ENCODE data around the gene RPS6KL1. TPM values are rescaled to one million over a fixed set of nuclear protein-coding genes. Genes with fewer than 3 reads are reported as not detected.

The RPS6KL1 gene
- total and polyA plus RNA-seq, 4 donors, result 1.1 to 5.9 (median 3.8) TPM

- Histone ChIP-seq H3K27ac (ENCODE audit: low read depth in 1 of 2, low read length in 2 of 2) (peak overlapping the region in 1 of 2 donors; percentile 17), H3K4me1 (ENCODE audit: control insufficient read depth in 4 of 4, insufficient read depth in 4 of 4, low read length in 3 of 4) (peaks cover 0 to 5% (median 2%) of the 10 kb centered on the region in 4 donors), H3K9me3 (ENCODE audit: control insufficient read depth in 4 of 4, low read length in 3 of 4) (no peaks in the 10 kb centered on the region), H3K36me3 (ENCODE audit: control insufficient read depth in 4 of 4, insufficient read depth in 3 of 4, low read depth in 1 of 4, low read length in 3 of 4) (no peaks in the 10 kb centered on the region), H3K9ac (ENCODE audit: low read depth in 1 of 2, low read length in 2 of 2) (no peak overlapping the region), H3K4me3 (ENCODE audit: low read depth in 1 of 3, low read length in 3 of 3) (no peak overlapping the region), H3K27me3 (ENCODE audit: control insufficient read depth in 4 of 4, insufficient read depth in 4 of 4, low read length in 3 of 4) (no peaks in the 10 kb centered on the region)
- DNase-seq (ENCODE audit: low spot score), result no peak
- TF ChIP-seq, protein P1, sequence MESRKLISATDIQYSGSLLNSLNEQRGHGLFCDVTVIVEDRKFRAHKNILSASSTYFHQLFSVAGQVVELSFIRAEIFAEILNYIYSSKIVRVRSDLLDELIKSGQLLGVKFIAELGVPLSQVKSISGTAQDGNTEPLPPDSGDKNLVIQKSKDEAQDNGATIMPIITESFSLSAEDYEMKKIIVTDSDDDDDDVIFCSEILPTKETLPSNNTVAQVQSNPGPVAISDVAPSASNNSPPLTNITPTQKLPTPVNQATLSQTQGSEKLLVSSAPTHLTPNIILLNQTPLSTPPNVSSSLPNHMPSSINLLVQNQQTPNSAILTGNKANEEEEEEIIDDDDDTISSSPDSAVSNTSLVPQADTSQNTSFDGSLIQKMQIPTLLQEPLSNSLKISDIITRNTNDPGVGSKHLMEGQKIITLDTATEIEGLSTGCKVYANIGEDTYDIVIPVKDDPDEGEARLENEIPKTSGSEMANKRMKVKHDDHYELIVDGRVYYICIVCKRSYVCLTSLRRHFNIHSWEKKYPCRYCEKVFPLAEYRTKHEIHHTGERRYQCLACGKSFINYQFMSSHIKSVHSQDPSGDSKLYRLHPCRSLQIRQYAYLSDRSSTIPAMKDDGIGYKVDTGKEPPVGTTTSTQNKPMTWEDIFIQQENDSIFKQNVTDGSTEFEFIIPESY (IDR thresholded peaks at IDR 0.05), result no peak
- TF ChIP-seq TAF1 (conservative IDR thresholded peaks at IDR 0.05) (no peak), FOXA1 (IDR thresholded peaks at IDR 0.05) (no peak), HNF4G (IDR thresholded peaks at IDR 0.05) (no peak), SP1 (IDR thresholded peaks at IDR 0.05) (no peak)
- TF ChIP-seq, protein P2, sequence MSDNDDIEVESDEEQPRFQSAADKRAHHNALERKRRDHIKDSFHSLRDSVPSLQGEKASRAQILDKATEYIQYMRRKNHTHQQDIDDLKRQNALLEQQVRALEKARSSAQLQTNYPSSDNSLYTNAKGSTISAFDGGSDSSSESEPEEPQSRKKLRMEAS (IDR thresholded peaks at IDR 0.05), result no peak
- WGBS, result 54% methylated on average over 7 of the region's 7 CpGs
These were observed 7.2 kb downstream of the RPS6KL1 start for GRCh38 chr14:74915826-74916225.

DNA sequence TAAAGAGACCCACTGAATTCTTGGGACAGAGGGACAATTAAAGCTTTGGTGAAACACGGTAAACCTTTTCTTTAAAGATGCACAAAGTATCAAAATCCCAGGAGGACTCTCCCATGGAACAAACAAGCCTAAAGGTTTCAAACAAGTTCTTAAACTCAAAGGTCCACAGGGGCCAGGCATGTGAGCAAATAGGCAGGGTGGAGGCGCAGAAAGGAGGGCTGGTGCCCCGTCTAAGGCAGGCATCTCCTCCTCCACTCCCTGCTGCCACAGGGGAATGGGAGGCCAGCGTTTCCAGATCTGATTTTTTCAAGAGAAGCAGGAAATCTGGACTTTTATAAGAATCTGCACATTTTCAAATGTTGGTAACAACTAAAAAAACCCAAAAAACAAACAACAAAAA, 7.6 kb downstream of the RPS6KL1 start:
- Histone ChIP-seq H3K36me3 (ENCODE audit: control insufficient read depth in 4 of 4, insufficient read depth in 3 of 4, low read depth in 1 of 4, low read length in 3 of 4) (no peaks in the 10 kb centered on the region), H3K4me3 (ENCODE audit: low read depth in 1 of 3, low read length in 3 of 3) (no peak overlapping the region), H3K27me3 (ENCODE audit: control insufficient read depth in 4 of 4, insufficient read depth in 4 of 4, low read length in 3 of 4) (no peaks in the 10 kb centered on the region), H3K4me1 (ENCODE audit: control insufficient read depth in 4 of 4, insufficient read depth in 4 of 4, low read length in 3 of 4) (peaks cover 0 to 5% (median 2%) of the 10 kb centered on the region in 4 donors), H3K9ac (ENCODE audit: low read depth in 1 of 2, low read length in 2 of 2) (no peak overlapping the region), H3K9me3 (ENCODE audit: control insufficient read depth in 4 of 4, low read length in 3 of 4) (no peaks in the 10 kb centered on the region), H3K27ac (ENCODE audit: low read depth in 1 of 2, low read length in 2 of 2) (no peak overlapping the region)
- TF ChIP-seq EGR1 (IDR thresholded peaks at IDR 0.05; ENCODE audit: low read depth in 2 of 2), result no peak
- TF ChIP-seq NR2F2 (IDR thresholded peaks at IDR 0.05), result no peak
- 92% methylated on average over 4 of the region's 4 CpGs for WGBS
- no peak for DNase-seq (ENCODE audit: low spot score)

GRCh38 chr14:74913986-74914573, 9.0 kb downstream of the RPS6KL1 start:
- DNase-seq (ENCODE audit: low spot score), result no peak
- 46% methylated on average over 6 of the region's 6 CpGs for WGBS
- TF ChIP-seq HNF4A (conservative IDR thresholded peaks at IDR 0.05) (no peak), RXRA (IDR thresholded peaks at IDR 0.05) (peak in 1 of 2 donors; percentile 14), NR2F2 (IDR thresholded peaks at IDR 0.05) (no peak), RAD21 (IDR thresholded peaks at IDR 0.05) (peak; percentile 86 to 93)
- TF ChIP-seq, protein P2 (IDR thresholded peaks at IDR 0.05), result no peak
- TF ChIP-seq, protein P3, sequence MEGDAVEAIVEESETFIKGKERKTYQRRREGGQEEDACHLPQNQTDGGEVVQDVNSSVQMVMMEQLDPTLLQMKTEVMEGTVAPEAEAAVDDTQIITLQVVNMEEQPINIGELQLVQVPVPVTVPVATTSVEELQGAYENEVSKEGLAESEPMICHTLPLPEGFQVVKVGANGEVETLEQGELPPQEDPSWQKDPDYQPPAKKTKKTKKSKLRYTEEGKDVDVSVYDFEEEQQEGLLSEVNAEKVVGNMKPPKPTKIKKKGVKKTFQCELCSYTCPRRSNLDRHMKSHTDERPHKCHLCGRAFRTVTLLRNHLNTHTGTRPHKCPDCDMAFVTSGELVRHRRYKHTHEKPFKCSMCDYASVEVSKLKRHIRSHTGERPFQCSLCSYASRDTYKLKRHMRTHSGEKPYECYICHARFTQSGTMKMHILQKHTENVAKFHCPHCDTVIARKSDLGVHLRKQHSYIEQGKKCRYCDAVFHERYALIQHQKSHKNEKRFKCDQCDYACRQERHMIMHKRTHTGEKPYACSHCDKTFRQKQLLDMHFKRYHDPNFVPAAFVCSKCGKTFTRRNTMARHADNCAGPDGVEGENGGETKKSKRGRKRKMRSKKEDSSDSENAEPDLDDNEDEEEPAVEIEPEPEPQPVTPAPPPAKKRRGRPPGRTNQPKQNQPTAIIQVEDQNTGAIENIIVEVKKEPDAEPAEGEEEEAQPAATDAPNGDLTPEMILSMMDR (IDR thresholded peaks at IDR 0.05; ENCODE audit: low read depth, low read length, missing input control), result peak; percentile 75
- peak overlapping the region in 1 of 2 donors; percentile 4 for H3K27ac ChIP-seq (ENCODE audit: low read depth in 1 of 2, low read length in 2 of 2)
- no peaks in the 10 kb centered on the region for H3K27me3 ChIP-seq (ENCODE audit: control insufficient read depth in 4 of 4, insufficient read depth in 4 of 4, low read length in 3 of 4)
- no peak overlapping the region for H3K4me3 ChIP-seq (ENCODE audit: low read depth in 1 of 3, low read length in 3 of 3)
- H3K4me1 ChIP-seq (ENCODE audit: control insufficient read depth in 4 of 4, insufficient read depth in 4 of 4, low read length in 3 of 4), result peaks cover 0 to 5% (median 2%) of the 10 kb centered on the region in 4 donors
- H3K9ac ChIP-seq (ENCODE audit: low read depth in 1 of 2, low read length in 2 of 2), result no peak overlapping the region
- H3K9me3 ChIP-seq (ENCODE audit: control insufficient read depth in 4 of 4, low read length in 3 of 4), result no peaks in the 10 kb centered on the region
- H3K36me3 ChIP-seq (ENCODE audit: control insufficient read depth in 4 of 4, insufficient read depth in 3 of 4, low read depth in 1 of 4, low read length in 3 of 4), result no peaks in the 10 kb centered on the region
